Neural crest cell (in vitro differentiated cells): ENCODE measurements around the gene ZMYND15. TPM values are rescaled to one million over a fixed set of nuclear protein-coding genes. Genes with fewer than 3 reads are reported as not detected.

Experiments
- DNase-seq: peaks from one replicate; pipeline ENCODE4 v3.0.0; 2021; ENCODE audit warnings: low read depth, mixed read lengths, low spot score
- H3K27ac Mint-ChIP-seq: one replicate; pipeline ENCODE4 v1.8.0; 2021; ENCODE audit warnings: mild to moderate bottlenecking, mixed read lengths; ENCODE audit not compliant: unreplicated experiment
- H3K27me3 Mint-ChIP-seq: 2 replicates; pipeline ENCODE4 v1.8.0; 2021; ENCODE audit warnings: low read depth, mild to moderate bottlenecking, mixed read lengths
- H3K36me3 Mint-ChIP-seq: 2 replicates; pipeline ENCODE4 v1.8.0; 2021; ENCODE audit warnings: low read depth, mild to moderate bottlenecking, mixed read lengths
- H3K4me1 Mint-ChIP-seq: 2 replicates; pipeline ENCODE4 v1.8.0; 2021; ENCODE audit warnings: mixed read lengths
- H3K4me3 Mint-ChIP-seq: one replicate; pipeline ENCODE4 v1.8.0; 2021; ENCODE audit warnings: mild to moderate bottlenecking, mixed read lengths
- H3K9me3 Mint-ChIP-seq: 2 replicates; pipeline ENCODE4 v1.8.0; 2021; ENCODE audit warnings: mixed read lengths
- total RNA-seq: library from RNA; stranded (reverse); gene quantifications from 2 replicates; pipeline ENCODE4 v1.2.1, GENCODE V29; 2021
- TF ChIP-seq, protein P1 (sequence below): fragments of 200-600 bp; sonication (generic); conservative IDR thresholded peaks from 2 replicates; pipeline ENCODE4 v1.5.0; 2021; ENCODE audit warnings: antibody characterized with exemption, mild to moderate bottlenecking

Gene ZMYND15
- total RNA-seq, 1 donor from 2014 or later, result not detected

DNA sequence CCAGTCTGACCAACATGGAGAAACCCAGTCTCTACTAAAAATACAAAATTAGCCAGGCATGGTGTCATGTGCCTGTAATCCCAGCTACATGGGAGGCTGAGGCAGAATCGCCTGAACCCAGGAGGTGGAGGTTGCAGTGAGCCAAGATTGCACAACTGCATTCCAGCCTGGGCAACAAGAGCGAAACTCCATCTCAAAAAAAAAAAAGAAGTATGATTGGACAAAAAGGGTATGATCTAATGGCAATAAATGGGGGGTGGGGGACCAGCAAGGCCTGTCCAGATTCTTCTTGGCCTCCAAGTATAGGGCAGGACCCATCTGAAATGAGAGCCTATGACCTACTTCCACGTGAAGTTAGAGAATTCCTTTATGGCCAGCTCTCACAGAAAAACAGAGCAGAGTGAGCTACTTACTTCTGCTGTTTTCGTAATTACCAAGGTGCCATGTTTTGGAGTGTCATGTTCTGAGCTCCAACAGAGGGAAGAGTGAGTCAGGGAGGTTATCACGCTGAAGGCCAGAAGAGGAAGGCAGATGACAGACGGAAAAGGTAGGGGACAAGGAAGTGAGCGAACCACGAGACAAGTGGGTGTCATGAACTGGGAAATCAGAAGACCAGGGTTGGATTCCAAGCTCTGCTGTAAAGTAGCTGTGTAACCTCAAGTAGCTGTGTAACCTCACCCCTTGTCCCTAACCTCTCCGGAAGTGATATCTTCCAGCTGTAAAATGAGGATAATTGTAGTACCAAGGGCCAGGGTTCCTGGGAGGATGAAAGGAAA, 3.6 kb upstream of the ZMYND15 start:
- Mint-ChIP-seq H3K4me1 (peaks cover 21% of the 10 kb centered on the region), H3K27me3 (peaks cover 73% of the 10 kb centered on the region), H3K4me3 (peak overlapping the region; percentile 61), H3K27ac (no peak overlapping the region), H3K9me3 (no peaks in the 10 kb centered on the region), H3K36me3 (no peaks in the 10 kb centered on the region)
- no peak for DNase-seq
- TF ChIP-seq, protein P1, sequence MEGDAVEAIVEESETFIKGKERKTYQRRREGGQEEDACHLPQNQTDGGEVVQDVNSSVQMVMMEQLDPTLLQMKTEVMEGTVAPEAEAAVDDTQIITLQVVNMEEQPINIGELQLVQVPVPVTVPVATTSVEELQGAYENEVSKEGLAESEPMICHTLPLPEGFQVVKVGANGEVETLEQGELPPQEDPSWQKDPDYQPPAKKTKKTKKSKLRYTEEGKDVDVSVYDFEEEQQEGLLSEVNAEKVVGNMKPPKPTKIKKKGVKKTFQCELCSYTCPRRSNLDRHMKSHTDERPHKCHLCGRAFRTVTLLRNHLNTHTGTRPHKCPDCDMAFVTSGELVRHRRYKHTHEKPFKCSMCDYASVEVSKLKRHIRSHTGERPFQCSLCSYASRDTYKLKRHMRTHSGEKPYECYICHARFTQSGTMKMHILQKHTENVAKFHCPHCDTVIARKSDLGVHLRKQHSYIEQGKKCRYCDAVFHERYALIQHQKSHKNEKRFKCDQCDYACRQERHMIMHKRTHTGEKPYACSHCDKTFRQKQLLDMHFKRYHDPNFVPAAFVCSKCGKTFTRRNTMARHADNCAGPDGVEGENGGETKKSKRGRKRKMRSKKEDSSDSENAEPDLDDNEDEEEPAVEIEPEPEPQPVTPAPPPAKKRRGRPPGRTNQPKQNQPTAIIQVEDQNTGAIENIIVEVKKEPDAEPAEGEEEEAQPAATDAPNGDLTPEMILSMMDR, result no peak

DNA sequence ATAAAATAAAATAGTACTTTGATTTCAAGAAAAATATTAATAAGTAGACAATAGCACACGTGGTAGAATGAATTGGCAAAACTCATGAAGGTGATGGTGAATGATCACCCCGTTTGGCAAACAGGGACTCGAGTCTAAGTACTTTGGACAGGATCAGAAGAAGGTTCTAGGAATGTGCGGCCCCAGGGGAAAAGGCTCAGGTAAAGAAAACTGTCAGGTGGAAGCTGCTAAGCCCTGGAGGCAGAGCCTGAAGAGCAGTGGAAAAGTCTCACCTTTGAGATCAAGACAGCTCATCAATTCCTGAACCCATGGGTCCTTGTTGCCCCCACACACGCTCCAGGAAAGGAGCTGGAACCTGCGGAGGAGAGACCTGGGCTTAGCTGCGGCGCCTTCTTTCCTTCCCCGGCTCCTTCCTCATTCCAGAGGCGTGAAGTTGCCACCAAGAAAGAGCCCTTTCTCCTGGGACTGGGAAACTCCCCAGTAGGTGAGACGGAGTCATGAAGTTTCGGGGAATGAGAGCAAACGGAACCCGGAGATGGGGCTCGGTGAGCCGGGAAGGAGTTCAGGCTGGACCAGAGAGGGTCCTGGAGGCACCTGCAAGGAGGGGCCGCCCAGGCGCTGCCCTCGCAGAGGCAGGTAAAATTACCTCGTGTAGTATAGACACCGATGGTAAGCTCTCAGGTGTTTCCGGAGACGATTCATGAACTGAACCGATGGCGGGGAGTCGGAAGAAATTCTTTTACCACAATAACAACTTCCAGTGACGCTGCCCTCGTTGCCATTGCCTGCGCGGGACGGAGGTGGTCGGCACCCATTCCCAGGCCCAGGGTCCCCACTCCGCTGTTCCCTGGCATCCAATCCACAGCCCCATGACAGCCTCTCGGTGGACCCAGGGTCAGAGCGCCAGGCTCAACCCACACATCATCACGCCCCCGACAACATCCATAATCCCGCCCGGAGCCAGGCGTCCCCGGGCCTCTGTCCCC, 1.2 kb upstream of the ZMYND15 start:
- no peaks in the 10 kb centered on the region for H3K9me3 Mint-ChIP-seq
- H3K4me3 Mint-ChIP-seq, result peak overlapping the region; percentile 81
- no peak overlapping the region for H3K27ac Mint-ChIP-seq
- no peak for DNase-seq
- H3K4me1 Mint-ChIP-seq, result peaks cover 13% of the 10 kb centered on the region
- TF ChIP-seq, protein P1, result no peak
- H3K36me3 Mint-ChIP-seq, result no peaks in the 10 kb centered on the region
- H3K27me3 Mint-ChIP-seq, result peaks cover 90% of the 10 kb centered on the region

DNA sequence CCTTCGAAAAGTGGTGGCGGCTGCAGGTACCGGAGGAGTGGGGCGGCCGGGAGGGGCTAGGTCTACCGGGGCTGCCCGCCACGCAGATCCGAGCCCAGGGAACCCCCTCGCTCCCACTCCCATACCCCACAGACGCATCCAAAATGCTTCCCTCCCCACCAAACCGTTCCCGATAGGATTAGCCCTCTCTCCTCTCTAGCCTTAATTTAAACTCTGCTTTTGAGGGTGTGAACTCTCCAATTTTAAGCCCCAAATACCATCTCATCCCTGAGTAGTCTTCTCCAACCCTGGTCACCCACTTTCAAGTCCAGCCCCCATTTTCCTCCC, 355 bp downstream of the ZMYND15 start:
- TF ChIP-seq, protein P1, result no peak
- H3K4me1 Mint-ChIP-seq, result peaks cover 13% of the 10 kb centered on the region
- H3K36me3 Mint-ChIP-seq, result no peaks in the 10 kb centered on the region
- H3K27me3 Mint-ChIP-seq, result peaks cover 95% of the 10 kb centered on the region
- no peak for DNase-seq
- H3K9me3 Mint-ChIP-seq, result no peaks in the 10 kb centered on the region
- H3K4me3 Mint-ChIP-seq, result peak overlapping the region; percentile 85
- no peak overlapping the region for H3K27ac Mint-ChIP-seq

DNA sequence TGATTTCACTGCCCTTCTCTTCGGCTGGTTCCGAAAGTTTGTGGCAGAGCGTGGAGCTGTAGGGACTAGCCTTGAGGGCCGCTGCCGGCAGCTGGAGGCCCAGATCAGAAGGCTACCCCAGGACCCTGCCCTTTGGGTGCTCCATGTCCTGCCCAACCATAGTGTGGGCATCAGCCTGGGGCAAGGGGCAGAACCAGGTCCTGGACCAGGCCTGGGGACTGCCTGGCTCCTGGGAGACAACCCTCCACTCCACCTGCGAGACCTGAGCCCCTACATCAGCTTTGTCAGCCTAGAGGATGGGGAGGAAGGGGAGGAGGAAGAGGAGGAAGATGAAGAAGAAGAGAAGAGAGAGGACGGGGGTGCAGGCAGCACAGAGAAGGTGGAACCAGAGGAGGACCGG, 951 bp downstream of the ZMYND15 start:
- no peaks in the 10 kb centered on the region for H3K9me3 Mint-ChIP-seq
- H3K4me3 Mint-ChIP-seq, result peak overlapping the region; percentile 85
- peaks cover 17% of the 10 kb centered on the region for H3K4me1 Mint-ChIP-seq
- H3K36me3 Mint-ChIP-seq, result no peaks in the 10 kb centered on the region
- H3K27me3 Mint-ChIP-seq, result peaks cover 94% of the 10 kb centered on the region
- DNase-seq, result no peak
- TF ChIP-seq, protein P1, result no peak
- H3K27ac Mint-ChIP-seq, result no peak overlapping the region

DNA sequence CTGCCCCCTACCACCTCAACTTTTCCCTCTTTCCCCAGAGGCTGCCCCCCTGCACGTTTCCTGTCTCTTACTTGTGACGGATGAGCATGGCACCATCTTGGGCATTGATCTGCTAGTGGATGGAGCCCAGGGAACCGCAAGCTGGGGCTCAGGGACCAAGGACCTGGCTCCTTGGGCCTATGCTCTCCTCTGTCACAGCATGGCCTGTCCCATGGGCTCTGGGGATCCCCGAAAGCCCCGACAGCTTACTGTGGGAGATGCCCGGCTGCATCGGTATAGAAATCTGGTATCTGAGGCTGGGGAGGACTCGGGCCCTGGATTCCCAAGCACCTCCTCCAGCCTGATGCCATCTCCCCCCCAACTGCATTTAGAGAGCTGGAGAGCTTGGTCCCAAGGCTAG, 1.9 kb downstream of the ZMYND15 start:
- H3K27me3 Mint-ChIP-seq, result peaks cover 92% of the 10 kb centered on the region
- H3K27ac Mint-ChIP-seq, result no peak overlapping the region
- H3K4me3 Mint-ChIP-seq, result peak overlapping the region; percentile 42

More for the DNA sequence above, 1.9 kb downstream of the ZMYND15 start:
- no peak for DNase-seq
- Mint-ChIP-seq H3K36me3 (no peaks in the 10 kb centered on the region), H3K9me3 (no peaks in the 10 kb centered on the region), H3K4me1 (peaks cover 20% of the 10 kb centered on the region)
- TF ChIP-seq, protein P1, result no peak
